PFSK-1 (cell line): Measurements from ENCODE around the gene ANKFN1.

ENCODE experiments used
- FOXP2 ChIP-seq: optimal IDR thresholded peaks from 2 replicates; pipeline ENCODE3; 2011; ENCODE audit warnings: borderline replicate concordance, control low read depth, inconsistent platforms; ENCODE audit not compliant: insufficient read depth; ENCODE audit errors: extremely low read length, extremely low read depth
- POLR2AphosphoS5 ChIP-seq: IDR thresholded peaks from 2 replicates; pipeline ENCODE4 v1.6.1; 2012; ENCODE audit warnings: low read depth, mild to moderate bottlenecking, control low read depth, low read length, moderate library complexity
- REST ChIP-seq, 2 experiments: IDR thresholded peaks; 2 replicates each; pipeline versions ENCODE4 v1.6.1 to v1.8.0; 2011 to 2012; ENCODE audit warnings: low read depth in 2 of 2, low read length in 2 of 2, control low read depth in 1 of 2, inconsistent platforms in 1 of 2, mild to moderate bottlenecking in 1 of 2, moderate library complexity in 1 of 2; ENCODE audit not compliant: insufficient read depth in 1 of 2
- SIN3A ChIP-seq: IDR thresholded peaks from 2 replicates; pipeline ENCODE4 v1.6.1; 2012; ENCODE audit warnings: mild to moderate bottlenecking, low read length, moderate library complexity, borderline replicate concordance; ENCODE audit not compliant: insufficient read depth
- TAF1 ChIP-seq: IDR thresholded peaks from 2 replicates; pipeline ENCODE4 v1.6.1; 2012; ENCODE audit warnings: low read length, control low read depth, borderline replicate concordance; ENCODE audit not compliant: insufficient read depth

The ANKFN1 gene

GRCh38 chr17:56523042-56523441, 369.8 kb downstream of the ANKFN1 start:
- TF ChIP-seq POLR2AphosphoS5 = no peak
- TF ChIP-seq SIN3A = no peak
- TF ChIP-seq FOXP2 = no peak
- no peak for TF ChIP-seq TAF1
- TF ChIP-seq REST (IDR thresholded peaks at IDR 0.05; ENCODE audit: insufficient read depth in 1 of 2, low read depth in 2 of 2, low read length in 2 of 2) = no peak

- no peak for TF ChIP-seq TAF1
- TF ChIP-seq POLR2AphosphoS5 = no peak
- no peak for TF ChIP-seq SIN3A
- no peak for TF ChIP-seq FOXP2
- TF ChIP-seq REST (IDR thresholded peaks at IDR 0.05; ENCODE audit: insufficient read depth in 1 of 2, low read depth in 2 of 2, low read length in 2 of 2) = no peak
Measured at GRCh38 chr17:56528696-56529095, 375.4 kb downstream of the ANKFN1 start.

GRCh38 chr17:56532926-56533325, 379.7 kb downstream of the ANKFN1 start:
- peak in 1 of 2 experiments; percentile 76; a peak in 2 of 4 replicates for TF ChIP-seq REST (IDR thresholded peaks at IDR 0.05; ENCODE audit: insufficient read depth in 1 of 2, low read depth in 2 of 2, low read length in 2 of 2)
- TF ChIP-seq TAF1 = no peak

GRCh38 chr17:56536766-56537165, 383.5 kb downstream of the ANKFN1 start:
- no peak for TF ChIP-seq FOXP2
- TF ChIP-seq REST (IDR thresholded peaks at IDR 0.05; ENCODE audit: insufficient read depth in 1 of 2, low read depth in 2 of 2, low read length in 2 of 2) = no peak
- TF ChIP-seq SIN3A = no peak
- TF ChIP-seq TAF1 = no peak
- no peak for TF ChIP-seq POLR2AphosphoS5

- no peak for TF ChIP-seq SIN3A
- TF ChIP-seq FOXP2 = no peak
- no peak for TF ChIP-seq TAF1
- TF ChIP-seq POLR2AphosphoS5 = no peak
- TF ChIP-seq REST (IDR thresholded peaks at IDR 0.05; ENCODE audit: insufficient read depth in 1 of 2, low read depth in 2 of 2, low read length in 2 of 2) = no peak
Measured at GRCh38 chr17:56540836-56541235, 387.6 kb downstream of the ANKFN1 start.
